Activated T-helper 2 cell treated with anti-CD3 and anti-CD28 coated beads, Interferon-gamma antibody, Interleukin-2, Interleukin-4, amounts not matched to agents 10 μg/mL and 5 μg/mL and 100 μg/mL, durations not matched to agents 14 hours and 24 hours and 36 hours (primary cell): ENCODE results near the gene OSGIN1. TPM values are rescaled to one million over a fixed set of nuclear protein-coding genes. Genes with fewer than 3 reads are reported as not detected.

ENCODE experiments used
- DNase-seq: peaks from one replicate; pipeline ENCODE4 v3.0.0; 2021; ENCODE audit warnings: low spot score
- H3K27ac Mint-ChIP-seq: one replicate; pipeline ENCODE4 v1.8.0; 2021; ENCODE audit warnings: mixed read lengths
- H3K27me3 Mint-ChIP-seq: one replicate; pipeline ENCODE4 v1.8.0; 2021; ENCODE audit warnings: low read depth, mixed read lengths
- H3K36me3 Mint-ChIP-seq: one replicate; pipeline ENCODE4 v1.8.0; 2021; ENCODE audit warnings: low read depth, mixed read lengths
- H3K4me1 Mint-ChIP-seq: one replicate; pipeline ENCODE4 v1.8.0; 2021; ENCODE audit warnings: low read depth, mixed read lengths
- H3K4me3 Mint-ChIP-seq: one replicate; pipeline ENCODE4 v1.8.0; 2021; ENCODE audit warnings: low read depth, mild to moderate bottlenecking, moderate library complexity, mixed read lengths
- H3K9me3 Mint-ChIP-seq: one replicate; pipeline ENCODE4 v1.8.0; 2021; ENCODE audit warnings: mixed read lengths
- intact Hi-C: fragments of 100-400 bp; cut with micrococcal nuclease; formaldehyde crosslinking; loops from one replicate; pipeline ENCODE4 v1.15.1; 2023
- total RNA-seq: library from RNA; stranded (reverse); gene quantifications from 2 replicates; pipeline ENCODE4 v1.2.3, GENCODE V29; 2022

Gene OSGIN1
- total RNA-seq, 1 donor from 2014 or later, result 2.1 TPM

- intact Hi-C loops, result no loop called here
- Mint-ChIP-seq H3K9me3 (no peaks in the 10 kb centered on the region), H3K36me3 (no peaks in the 10 kb centered on the region), H3K27me3 (no peaks in the 10 kb centered on the region), H3K4me3 (no peak overlapping the region), H3K27ac (no peak overlapping the region), H3K4me1 (no peaks in the 10 kb centered on the region)
- no peak for DNase-seq
These were observed 21.5 kb upstream of the OSGIN1 start for GRCh38 chr16:83931556-83931955.

DNA sequence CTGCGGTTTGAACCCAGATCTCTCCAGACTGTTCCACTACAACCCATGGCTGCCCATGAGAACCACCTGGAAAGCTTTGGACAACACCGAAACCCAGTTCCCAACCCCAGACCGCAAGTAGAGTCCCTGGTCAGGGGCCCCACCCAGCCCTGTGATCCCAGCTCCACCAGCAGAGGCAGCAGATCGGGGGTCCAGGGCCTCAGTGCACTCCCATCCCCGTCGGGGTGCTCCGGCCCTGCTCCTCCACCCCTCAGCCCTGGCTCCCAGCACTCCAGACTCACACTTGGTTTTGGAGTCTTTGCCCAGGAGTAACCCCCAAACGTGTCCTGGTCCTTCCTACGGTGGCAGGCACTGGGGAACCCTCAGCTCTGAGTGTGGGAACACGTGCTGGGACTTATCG is 20.7 kb upstream of the OSGIN1 start:
- Mint-ChIP-seq H3K4me1 (no peaks in the 10 kb centered on the region), H3K36me3 (no peaks in the 10 kb centered on the region), H3K4me3 (no peak overlapping the region), H3K27ac (no peak overlapping the region), H3K27me3 (no peaks in the 10 kb centered on the region), H3K9me3 (no peaks in the 10 kb centered on the region)
- DNase-seq, result no peak
- intact Hi-C loops, result no loop called here

- Mint-ChIP-seq H3K27me3 (no peaks in the 10 kb centered on the region), H3K9me3 (no peaks in the 10 kb centered on the region), H3K27ac (no peak overlapping the region), H3K4me1 (no peaks in the 10 kb centered on the region), H3K4me3 (no peak overlapping the region), H3K36me3 (no peaks in the 10 kb centered on the region)
- DNase-seq, result no peak
- intact Hi-C loops, result no loop called here
These were observed 19.9 kb upstream of the OSGIN1 start for GRCh38 chr16:83932955-83933673.

- no peak overlapping the region for H3K27ac Mint-ChIP-seq
- no peaks in the 10 kb centered on the region for H3K27me3 Mint-ChIP-seq
- no peak overlapping the region for H3K4me3 Mint-ChIP-seq
These were observed 19.0 kb upstream of the OSGIN1 start for GRCh38 chr16:83933885-83934683.

DNA sequence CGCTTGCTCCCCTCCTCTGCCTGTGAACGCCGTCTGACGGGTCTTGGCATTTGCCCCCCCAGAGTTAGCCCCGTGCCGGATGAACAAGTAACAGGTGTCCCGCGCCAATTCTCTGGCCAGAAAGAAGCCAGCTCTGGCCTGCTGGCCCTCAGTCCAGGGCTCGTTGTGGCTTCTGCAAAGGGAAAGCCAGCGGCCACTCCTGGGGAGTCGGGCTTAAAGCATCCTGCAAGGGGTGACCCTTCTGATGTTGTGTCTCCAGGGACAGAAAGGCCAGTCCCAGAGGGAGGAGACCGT is 18.4 kb upstream of the OSGIN1 start:
- H3K4me3 Mint-ChIP-seq, result no peak overlapping the region

More at GRCh38 chr16:83933885-83934683, 19.0 kb upstream of the OSGIN1 start:
- Mint-ChIP-seq H3K4me1 (no peaks in the 10 kb centered on the region), H3K36me3 (no peaks in the 10 kb centered on the region), H3K9me3 (no peaks in the 10 kb centered on the region)
- intact Hi-C loops, result no loop called here
- no peak for DNase-seq

GRCh38 chr16:83935005-83935857 is 17.8 kb upstream of the OSGIN1 start:
- DNase-seq, result no peak
- Mint-ChIP-seq H3K9me3 (no peaks in the 10 kb centered on the region), H3K36me3 (no peaks in the 10 kb centered on the region), H3K27ac (no peak overlapping the region), H3K27me3 (no peaks in the 10 kb centered on the region), H3K4me1 (peaks cover 6% of the 10 kb centered on the region), H3K4me3 (no peak overlapping the region)
- intact Hi-C loops, result no loop called here

More for the DNA sequence above, 18.4 kb upstream of the OSGIN1 start:
- Mint-ChIP-seq H3K9me3 (no peaks in the 10 kb centered on the region), H3K27ac (no peak overlapping the region), H3K36me3 (no peaks in the 10 kb centered on the region), H3K27me3 (no peaks in the 10 kb centered on the region), H3K4me1 (peaks cover 5% of the 10 kb centered on the region)
- DNase-seq, result no peak
- intact Hi-C loops, result no loop called here

DNA sequence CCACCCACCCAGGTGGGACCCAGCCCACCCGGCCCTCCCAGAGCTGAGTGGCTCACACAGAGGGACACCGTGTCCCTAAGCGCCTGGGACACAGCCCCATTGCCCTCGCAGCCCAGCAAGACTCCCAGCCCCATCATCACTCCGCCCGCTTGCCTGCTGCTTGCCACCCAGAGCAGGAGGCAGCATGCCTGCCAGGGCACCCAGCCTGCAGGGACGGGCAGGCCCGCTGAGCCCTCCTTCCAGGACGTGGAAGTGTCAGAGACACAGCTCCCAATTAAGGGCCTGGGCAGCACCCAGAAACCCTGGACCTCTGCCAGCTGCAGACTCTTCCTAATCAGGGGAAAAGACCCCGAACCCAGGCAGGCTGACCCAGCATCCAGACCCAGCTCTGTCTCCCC is 17.2 kb upstream of the OSGIN1 start:
- Mint-ChIP-seq H3K27ac (no peak overlapping the region), H3K9me3 (no peaks in the 10 kb centered on the region), H3K36me3 (no peaks in the 10 kb centered on the region), H3K27me3 (no peaks in the 10 kb centered on the region), H3K4me3 (no peak overlapping the region), H3K4me1 (peaks cover 6% of the 10 kb centered on the region)
- intact Hi-C loops, result no loop called here
- DNase-seq, result no peak

GRCh38 chr16:83936581-83937165 is 16.4 kb upstream of the OSGIN1 start:
- no peak overlapping the region for H3K4me3 Mint-ChIP-seq
- DNase-seq, result no peak
- H3K27ac Mint-ChIP-seq, result no peak overlapping the region
- H3K27me3 Mint-ChIP-seq, result no peaks in the 10 kb centered on the region
- H3K36me3 Mint-ChIP-seq, result no peaks in the 10 kb centered on the region
- intact Hi-C loops, result no loop called here
- no peaks in the 10 kb centered on the region for H3K9me3 Mint-ChIP-seq
- H3K4me1 Mint-ChIP-seq, result peaks cover 6% of the 10 kb centered on the region

- no peak for DNase-seq
- no peak overlapping the region for H3K4me3 Mint-ChIP-seq
- no peaks in the 10 kb centered on the region for H3K36me3 Mint-ChIP-seq
- H3K27ac Mint-ChIP-seq, result no peak overlapping the region
- intact Hi-C loops, result no loop called here
- peaks cover 6% of the 10 kb centered on the region for H3K4me1 Mint-ChIP-seq
- H3K27me3 Mint-ChIP-seq, result no peaks in the 10 kb centered on the region
- H3K9me3 Mint-ChIP-seq, result no peaks in the 10 kb centered on the region
These were observed 15.8 kb upstream of the OSGIN1 start for GRCh38 chr16:83937267-83937666.

GRCh38 chr16:83937922-83938885 is 14.8 kb upstream of the OSGIN1 start:
- Mint-ChIP-seq H3K9me3 (no peaks in the 10 kb centered on the region), H3K4me1 (peaks cover 6% of the 10 kb centered on the region), H3K36me3 (no peaks in the 10 kb centered on the region), H3K4me3 (no peak overlapping the region), H3K27me3 (no peaks in the 10 kb centered on the region), H3K27ac (no peak overlapping the region)
- no peak for DNase-seq
- intact Hi-C loops, result no loop called here

DNA sequence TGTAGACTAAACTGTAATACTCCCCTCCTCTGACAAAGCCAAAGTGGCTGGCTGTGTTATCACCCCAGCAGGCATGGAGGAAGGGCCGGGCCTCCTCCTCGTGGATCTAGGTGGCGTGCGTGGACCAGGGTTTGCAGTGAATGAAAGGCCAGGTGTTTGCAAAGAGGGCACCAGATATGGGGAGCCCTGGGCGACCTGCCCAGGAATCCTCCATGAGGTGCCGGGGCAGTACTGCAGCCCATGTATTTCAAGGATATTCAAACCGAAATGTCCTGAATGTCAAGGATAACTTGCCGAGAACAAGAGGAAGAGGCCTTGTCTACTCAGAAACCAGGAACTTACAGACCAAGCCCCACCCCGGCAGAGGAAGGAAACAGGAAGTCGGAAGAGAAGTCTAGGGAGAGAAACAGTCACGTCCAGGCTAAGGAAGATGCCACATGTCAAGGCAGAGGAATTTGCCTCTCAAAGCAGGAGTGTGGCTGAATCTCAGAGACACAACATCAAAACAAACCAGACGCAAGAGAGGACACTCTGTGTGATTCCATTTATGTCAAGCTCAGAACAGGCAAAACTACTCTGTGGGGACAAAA is 13.7 kb upstream of the OSGIN1 start:
- H3K27ac Mint-ChIP-seq, result peak overlapping the region; percentile 16
- intact Hi-C loops, result no loop called here
- no peak for DNase-seq

More for the DNA sequence above, 13.7 kb upstream of the OSGIN1 start:
- no peak overlapping the region for H3K4me3 Mint-ChIP-seq
- H3K27me3 Mint-ChIP-seq, result no peaks in the 10 kb centered on the region
- H3K36me3 Mint-ChIP-seq, result no peaks in the 10 kb centered on the region
- H3K4me1 Mint-ChIP-seq, result peaks cover 6% of the 10 kb centered on the region
- H3K9me3 Mint-ChIP-seq, result no peaks in the 10 kb centered on the region
